Right lobe of liver (tissue), 6 donors: Measurements from ENCODE around the gene ZNF367. TPM values are rescaled to one million over a fixed set of nuclear protein-coding genes. Genes with fewer than 3 reads are reported as not detected.

ENCODE experiments used
- ATAC-seq, 4 donors: fragments of 200-7000 bp; cut with Tn5 transposase; one replicate each; pipeline ENCODE4 v1.9.1; 2020; ENCODE audit warnings: mild to moderate bottlenecking in 4 of 4, moderate library complexity in 4 of 4
- DNase-seq, 3 donors: peaks; one replicate each; pipeline ENCODE4 v3.0.0-alpha.2; 2020
- H3K27ac ChIP-seq, 3 donors: fragments of 200-600 bp; one replicate each; pipeline ENCODE4 v1.8.0; 2022
- H3K27me3 ChIP-seq, 2 donors: fragments of 200-600 bp; one replicate each; pipeline ENCODE4 v1.8.0; 2022
- H3K36me3 ChIP-seq, 4 donors: fragments of 200-600 bp; sonication (generic) in 1 of 4; one replicate each; pipeline versions ENCODE4 v1.5.1 to v1.8.0; 2017 to 2022; ENCODE audit warnings: control low read depth in 1 of 4
- H3K4me1 ChIP-seq, 4 donors: fragments of 200-600 bp; sonication (generic) in 1 of 4; one replicate each; pipeline versions ENCODE4 v1.5.1 to v1.8.0; 2017 to 2022; ENCODE audit warnings: control low read depth in 1 of 4
- H3K4me3 ChIP-seq, 3 donors: fragments of 200-600 bp; one replicate each; pipeline ENCODE4 v1.8.0; 2022
- H3K9me3 ChIP-seq, 4 donors: fragments of 200-600 bp; sonication (generic) in 1 of 4; one replicate each; pipeline versions ENCODE4 v1.5.1 to v1.8.0; 2017 to 2022; ENCODE audit warnings: control low read depth in 1 of 4
- CTCF ChIP-seq, 4 donors: fragments of 200-600 bp in 3 of 4; fragments of 450-650 bp in 1 of 4; IDR thresholded peaks; one replicate each; pipeline versions ENCODE4 v1.5.1 to v1.8.0; 2016 to 2022; ENCODE audit warnings: antibody characterized with exemption in 4 of 4, mild to moderate bottlenecking in 2 of 4
- POLR2A ChIP-seq: fragments of 450-650 bp; IDR thresholded peaks from one replicate; pipeline ENCODE4 v1.6.1; 2017; ENCODE audit warnings: antibody characterized with exemption, mild to moderate bottlenecking
- WGBS: methylation state at CpG from one replicate; pipeline ENCODE4 v1.1.6; 2018; ENCODE audit warnings: low coverage, low lambda C conversion rate; ENCODE audit not compliant: insufficient coverage; ENCODE audit errors: missing lambda C conversion rate; 5-methylcytosine and 5-hydroxymethylcytosine counted together
- intact Hi-C, 2 donors: fragments of 100-400 bp; cut with DNase I; formaldehyde crosslinking; loops; one replicate each; pipeline versions ENCODE4 v1.11.2 to v1.14.1; 2022
- total RNA-seq, 6 experiments: library from RNA; depleted of rRNA in 2 of 6; stranded (reverse); fragments of >200 nt in 2 of 6; fragmentation: NEBNext Ultra II Directional in 3 of 6; extraction: Animal tissue kit (Norgen Biotek cat#: 25700) in 3 of 6; gene quantifications; one replicate each; pipeline versions ENCODE4 v1.1.0 to v1.2.4, GENCODE V29; 2016 to 2023
- donor health status: DM: no; HTN: yes; CAD: no.
- donor health status: DM: no; HTN: no; CAD: no.
- donor health status: DM: no; HTN: no; CAD: no.
- donor health status: DM: no; HTN: yes; CAD: no.
- donor health status: DM: no; HTN: yes; CAD: no.

ZNF367 gene
- total RNA-seq, 6 experiments from 2014 or later: 0.73 to 9.2 (median 2.6) TPM

- Histone ChIP-seq H3K36me3 (no peaks in the 10 kb centered on the region), H3K4me1 (no peaks in the 10 kb centered on the region), H3K9me3 (no peaks in the 10 kb centered on the region), H3K4me3 (no peak overlapping the region), H3K27ac (no peak overlapping the region), H3K27me3 (no peaks in the 10 kb centered on the region)
- DNase-seq: no peak
- WGBS: 49% methylated on average over 2 of the region's 2 CpGs
- no peak for ATAC-seq
- no peak for TF ChIP-seq POLR2A
- TF ChIP-seq CTCF (IDR thresholded peaks at IDR 0.05): no peak
- intact Hi-C loops: no loop called here
These were observed 17.9 kb upstream of the ZNF367 start for GRCh38 chr9:96436063-96436455.

GRCh38 chr9:96435345-96435744, 17.2 kb upstream of the ZNF367 start:
- intact Hi-C loops: no loop called here
- DNase-seq (no peak), ATAC-seq (no peak)
- Histone ChIP-seq H3K4me3 (no peak overlapping the region), H3K27ac (no peak overlapping the region), H3K4me1 (no peaks in the 10 kb centered on the region), H3K36me3 (no peaks in the 10 kb centered on the region), H3K9me3 (no peaks in the 10 kb centered on the region), H3K27me3 (no peaks in the 10 kb centered on the region)
- 95% methylated on average over 4 of the region's 4 CpGs for WGBS
- no peak for TF ChIP-seq CTCF (IDR thresholded peaks at IDR 0.05)
- TF ChIP-seq POLR2A: no peak

GRCh38 chr9:96430377-96430776, 12.2 kb upstream of the ZNF367 start:
- 100% methylated on average over 2 of the region's 2 CpGs for WGBS
- no peaks in the 10 kb centered on the region for H3K4me1 ChIP-seq
- H3K4me3 ChIP-seq: no peak overlapping the region
- no peaks in the 10 kb centered on the region for H3K27me3 ChIP-seq
- no peak overlapping the region for H3K27ac ChIP-seq
- H3K9me3 ChIP-seq: no peaks in the 10 kb centered on the region
- intact Hi-C loops: no loop called here
- no peaks in the 10 kb centered on the region for H3K36me3 ChIP-seq
- no peak for TF ChIP-seq POLR2A
- ATAC-seq: no peak
- DNase-seq: no peak

GRCh38 chr9:96429732-96430131, 11.6 kb upstream of the ZNF367 start:
- H3K27me3 ChIP-seq: no peaks in the 10 kb centered on the region
- no peaks in the 10 kb centered on the region for H3K4me1 ChIP-seq
- no peaks in the 10 kb centered on the region for H3K36me3 ChIP-seq
- ATAC-seq (no peak), DNase-seq (no peak)
- no peaks in the 10 kb centered on the region for H3K9me3 ChIP-seq
- intact Hi-C loops: no loop called here
- TF ChIP-seq POLR2A (no peak), CTCF (IDR thresholded peaks at IDR 0.05) (no peak)
- no peak overlapping the region for H3K27ac ChIP-seq
- H3K4me3 ChIP-seq: no peak overlapping the region

GRCh38 chr9:96425500-96426169, 7.5 kb upstream of the ZNF367 start:
- ATAC-seq: peak in 1 of 4 donors; percentile 22
- intact Hi-C loops: no loop called here
- no peak for DNase-seq
- H3K9me3 ChIP-seq: no peaks in the 10 kb centered on the region
- TF ChIP-seq POLR2A (no peak), CTCF (IDR thresholded peaks at IDR 0.05) (no peak)
- H3K4me3 ChIP-seq: no peak overlapping the region
- H3K27me3 ChIP-seq: no peaks in the 10 kb centered on the region
- H3K4me1 ChIP-seq: peaks cover 0 to 10% (median 6%) of the 10 kb centered on the region in 4 donors
- no peaks in the 10 kb centered on the region for H3K36me3 ChIP-seq
- WGBS: 67% methylated on average over 4 of the region's 4 CpGs
- H3K27ac ChIP-seq: no peak overlapping the region
